CD14-positive monocyte (primary cell): ENCODE measurements around the gene RAI14. TPM values are rescaled to one million over a fixed set of nuclear protein-coding genes. Genes with fewer than 3 reads are reported as not detected.

ENCODE experiments used
- DNase-seq, 3 donors: peaks; one replicate each; pipeline ENCODE4 v3.0.0-alpha.2; 2011 to 2022
- H2AFZ ChIP-seq: 2 replicates; pipeline ENCODE4 v1.6.0; 2012; ENCODE audit warnings: mild to moderate bottlenecking, low read depth, low read length, inconsistent platforms; ENCODE audit not compliant: insufficient read depth, poor library complexity, severe bottlenecking
- H3K27ac ChIP-seq, 2 donors: 1 replicate in 1 of 2; 2 replicates in 1 of 2; pipeline ENCODE4 v1.5.1; 2012 to 2013; ENCODE audit warnings: low read length in 2 of 2, control low read depth in 1 of 2, inconsistent platforms in 1 of 2, low read depth in 1 of 2, mild to moderate bottlenecking in 1 of 2
- H3K27me3 ChIP-seq, 2 donors: one replicate each; pipeline versions ENCODE4 v1.6.0 to v1.6.1; 2011 to 2013; ENCODE audit warnings: low read length in 2 of 2; ENCODE audit not compliant: control insufficient read depth in 2 of 2, insufficient read depth in 2 of 2
- H3K36me3 ChIP-seq, 2 donors: replicated peaks in 1 of 2; 1 replicate in 1 of 2; 2 replicates in 1 of 2; pipeline versions ENCODE4 v1.5.1 to v1.6.1; 2012 to 2013; ENCODE audit warnings: low read length in 2 of 2, control low read depth in 1 of 2, inconsistent platforms in 1 of 2, mild to moderate bottlenecking in 1 of 2; ENCODE audit not compliant: insufficient read depth in 2 of 2, control insufficient read depth in 1 of 2
- H3K4me1 ChIP-seq, 2 donors: 1 replicate in 1 of 2; 2 replicates in 1 of 2; pipeline versions ENCODE4 v1.5.1 to v1.6.1; 2012 to 2013; ENCODE audit warnings: low read length in 2 of 2, control low read depth in 1 of 2, inconsistent platforms in 1 of 2, mild to moderate bottlenecking in 1 of 2, moderate library complexity in 1 of 2; ENCODE audit not compliant: insufficient read depth in 2 of 2, control insufficient read depth in 1 of 2
- H3K4me2 ChIP-seq: replicated peaks from 2 replicates; pipeline ENCODE3; 2012; ENCODE audit warnings: low read length, moderate library complexity, mild to moderate bottlenecking; ENCODE audit not compliant: poor library complexity, severe bottlenecking; ENCODE audit errors: extremely low read depth
- H3K4me3 ChIP-seq, 3 experiments: fragments of 200-600 bp in 1 of 3; sonication (generic) in 1 of 3; replicated peaks in 1 of 3; 1 replicate in 2 of 3; 2 replicates in 1 of 3; pipeline ENCODE4 v1.5.1; 2011 to 2013; ENCODE audit warnings: low read length in 3 of 3, mild to moderate bottlenecking in 3 of 3, control low read depth in 2 of 3, low read depth in 2 of 3, inconsistent platforms in 1 of 3, moderate library complexity in 1 of 3
- H3K79me2 ChIP-seq: 2 replicates; pipeline ENCODE4 v1.6.0; 2012; ENCODE audit warnings: mild to moderate bottlenecking, control low read depth, inconsistent platforms, low read length, moderate library complexity; ENCODE audit not compliant: insufficient read depth
- H3K9ac ChIP-seq: 2 replicates; pipeline ENCODE4 v1.6.0; 2017; ENCODE audit warnings: low read length, mild to moderate bottlenecking; ENCODE audit not compliant: insufficient read depth, poor library complexity, severe bottlenecking
- H3K9me3 ChIP-seq, 2 donors: replicated peaks in 1 of 2; 1 replicate in 1 of 2; 2 replicates in 1 of 2; pipeline versions ENCODE4 v1.5.1 to v1.6.1; 2012 to 2013; ENCODE audit warnings: low read length in 2 of 2, control low read depth in 1 of 2; ENCODE audit not compliant: control insufficient read depth in 1 of 2, insufficient read depth in 1 of 2
- H4K20me1 ChIP-seq: 2 replicates; pipeline ENCODE4 v1.6.0; 2012; ENCODE audit warnings: mild to moderate bottlenecking, low read length, control low read depth, moderate library complexity; ENCODE audit not compliant: insufficient read depth
- H3K27ac Mint-ChIP-seq, 7 donors: one replicate each; pipeline ENCODE4 v1.8.0; 2020; ENCODE audit warnings: mild to moderate bottlenecking in 7 of 7, mixed read lengths in 7 of 7, moderate library complexity in 6 of 7, inconsistent platforms in 2 of 7
- H3K27me3 Mint-ChIP-seq, 3 donors: one replicate each; pipeline ENCODE4 v1.8.0; 2021 to 2022; ENCODE audit warnings: low read depth in 3 of 3, mild to moderate bottlenecking in 3 of 3, mixed read lengths in 3 of 3, moderate library complexity in 3 of 3, inconsistent platforms in 1 of 3
- H3K36me3 Mint-ChIP-seq, 2 donors: one replicate each; pipeline ENCODE4 v1.8.0; 2020; ENCODE audit warnings: mixed read lengths in 2 of 2, inconsistent platforms in 1 of 2, mild to moderate bottlenecking in 1 of 2
- H3K4me1 Mint-ChIP-seq: one replicate; pipeline ENCODE4 v1.8.0; 2020; ENCODE audit warnings: mild to moderate bottlenecking, mixed read lengths
- H3K4me3 Mint-ChIP-seq, 2 donors: one replicate each; pipeline ENCODE4 v1.8.0; 2020; ENCODE audit warnings: mild to moderate bottlenecking in 2 of 2, mixed read lengths in 2 of 2, moderate library complexity in 1 of 2
- H3K9me3 Mint-ChIP-seq, 7 donors: one replicate each; pipeline ENCODE4 v1.8.0; 2020 to 2022; ENCODE audit warnings: mixed read lengths in 7 of 7, mild to moderate bottlenecking in 6 of 7, moderate library complexity in 6 of 7, inconsistent platforms in 2 of 7
- CTCF ChIP-seq: fragments of 200-600 bp; IDR thresholded peaks from one replicate; pipeline ENCODE4 v1.8.0; 2022; ENCODE audit warnings: antibody characterized with exemption, mild to moderate bottlenecking
- WGBS: methylation state at CpG from one replicate; pipeline ENCODE4 v1.1.5; 2013; ENCODE audit warnings: missing lambda C conversion rate; ENCODE audit not compliant: insufficient coverage; 5-methylcytosine and 5-hydroxymethylcytosine counted together
- intact Hi-C, 2 donors: fragments of 100-400 bp; cut with micrococcal nuclease; formaldehyde crosslinking; loops; one replicate each; pipeline versions ENCODE4 v1.15.0 to v1.15.1; 2023
- polyA plus RNA-seq, 3 donors: library from polyadenylated mRNA; depleted of rRNA in 1 of 3; unstranded in 2 of 3; stranded (reverse) in 1 of 3; fragments of 300-500 nt in 2 of 3; fragments of >200 nt in 1 of 3; fragmentation: Illumina TruSeq in 2 of 3; gene quantifications; 1 replicate in 2 of 3; 2 replicates in 1 of 3; pipeline ENCODE4 v1.2.3, GENCODE V29; 2012 to 2021

RAI14 gene
- polyA plus RNA-seq, 3 donors: 0.08 TPM; not detected in 2

GRCh38 chr5:34610546-34610945 lies 45.6 kb upstream of the RAI14 start:
- Histone ChIP-seq H3K4me2 (no peak overlapping the region), H3K9me3 (no peaks in the 10 kb centered on the region), H3K4me1 (no peaks in the 10 kb centered on the region), H3K4me3 (no peak overlapping the region), H3K27me3 (no peaks in the 10 kb centered on the region), H3K27ac (no peak overlapping the region), H2AFZ (no peak overlapping the region), H3K79me2 (no peaks in the 10 kb centered on the region), H4K20me1 (no peaks in the 10 kb centered on the region), H3K9ac (no peak overlapping the region), H3K36me3 (no peaks in the 10 kb centered on the region)
- Mint-ChIP-seq H3K9me3 (peaks cover 0 to 3% (median under 1%) of the 10 kb centered on the region in 7 donors), H3K27me3 (peaks cover 0 to 3% (median 2%) of the 10 kb centered on the region in 3 donors), H3K36me3 (no peaks in the 10 kb centered on the region), H3K4me1 (no peaks in the 10 kb centered on the region), H3K27ac (no peak overlapping the region), H3K4me3 (no peak overlapping the region)
- intact Hi-C loops: no loop called here
- TF ChIP-seq CTCF: no peak
- DNase-seq: no peak

DNA sequence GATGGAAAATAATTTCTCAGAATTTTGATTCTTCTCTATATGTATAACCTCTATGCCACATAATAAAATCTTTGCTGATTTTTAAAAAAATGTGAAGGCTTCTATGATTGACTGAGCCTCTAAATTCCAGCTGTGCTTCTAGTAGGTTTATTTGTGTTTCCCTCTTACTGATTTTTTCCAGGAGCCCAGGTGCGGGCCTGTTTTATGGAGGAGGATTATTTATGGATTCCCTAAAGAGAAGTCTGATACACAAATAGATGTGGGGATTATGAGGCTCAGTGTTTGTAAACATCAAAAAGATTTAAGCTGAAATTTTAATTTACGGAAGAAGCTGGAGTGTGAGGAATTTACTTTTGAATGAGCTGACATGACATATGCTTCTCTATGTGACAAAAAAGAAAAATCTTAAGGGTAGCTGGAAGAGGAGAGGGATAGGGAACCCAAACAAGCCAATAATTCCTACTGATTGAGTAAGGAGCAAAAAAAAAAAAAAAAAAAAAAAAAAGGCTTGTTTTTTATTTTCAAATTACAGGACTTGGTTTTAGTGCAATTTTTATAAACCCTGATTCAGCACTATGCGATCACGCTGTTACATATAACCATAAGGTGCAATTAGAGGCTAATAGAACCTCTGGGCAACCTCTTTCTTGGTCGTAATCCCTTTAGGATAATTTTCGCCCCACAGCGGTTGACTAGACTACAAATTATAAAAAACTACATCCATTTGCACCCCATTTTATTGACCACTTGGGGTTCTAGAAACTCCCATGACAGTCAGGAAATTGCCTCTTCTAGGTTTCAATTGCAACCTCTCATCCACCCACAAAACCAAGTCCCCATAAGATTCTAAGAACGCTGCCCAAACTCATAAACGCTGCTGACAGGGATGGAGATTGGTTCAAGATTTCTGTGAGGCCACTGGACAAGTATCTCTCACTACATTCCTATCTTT lies 44.4 kb upstream of the RAI14 start:
- no peak overlapping the region for H3K9ac ChIP-seq
- no peak overlapping the region for H3K4me3 ChIP-seq
- intact Hi-C loops: no loop called here
- peaks cover 0 to 3% (median 0%) of the 10 kb centered on the region in 7 donors for H3K9me3 Mint-ChIP-seq
- DNase-seq: no peak
- no peaks in the 10 kb centered on the region for H3K4me1 Mint-ChIP-seq
- no CpG with 5 or more reads among the region's 9 CpGs for WGBS
- no peaks in the 10 kb centered on the region for H3K79me2 ChIP-seq
- no peaks in the 10 kb centered on the region for H3K9me3 ChIP-seq
- H3K4me1 ChIP-seq: no peaks in the 10 kb centered on the region
- H4K20me1 ChIP-seq: no peaks in the 10 kb centered on the region
- no peak overlapping the region for H3K4me3 Mint-ChIP-seq
- no peak overlapping the region for H2AFZ ChIP-seq
- TF ChIP-seq CTCF: no peak
- H3K36me3 Mint-ChIP-seq: no peaks in the 10 kb centered on the region
- peaks cover 0 to 5% (median 2%) of the 10 kb centered on the region in 3 donors for H3K27me3 Mint-ChIP-seq
- H3K36me3 ChIP-seq: no peaks in the 10 kb centered on the region
- no peak overlapping the region for H3K27ac ChIP-seq
- no peak overlapping the region for H3K4me2 ChIP-seq
- H3K27me3 ChIP-seq: no peaks in the 10 kb centered on the region
- no peak overlapping the region for H3K27ac Mint-ChIP-seq
